ENCODE data around the gene TRAF7.
A peak's percentile ranks its signal among the peaks of the same experiment; 100 is the strongest.

TRAF7 gene

DNA sequence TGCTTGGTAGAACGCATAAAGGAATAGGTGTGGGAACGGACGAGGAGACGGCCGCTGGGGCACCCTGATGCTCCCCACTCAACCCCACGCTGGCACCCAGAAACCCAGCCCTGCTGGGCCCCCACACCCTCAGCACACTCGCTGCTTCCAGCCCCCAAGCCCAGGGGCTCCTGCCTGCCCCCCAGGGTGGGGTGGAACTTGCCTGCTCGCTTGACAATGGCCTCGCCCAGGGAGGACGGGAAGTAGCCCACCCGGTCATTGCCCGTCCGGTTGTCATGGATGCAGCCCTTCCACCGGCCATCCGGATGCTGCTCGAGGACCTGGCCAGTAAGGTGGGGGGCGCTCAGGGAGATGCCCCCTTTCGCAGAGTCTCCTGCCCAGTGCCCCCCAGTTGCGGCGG is 30.9 kb downstream of the TRAF7 start:
- H3K27me3 ChIP-seq (ENCODE audit: insufficient read depth, low read length) = no peaks in the 10 kb centered on the region
- no peak overlapping the region for H2AFZ ChIP-seq (ENCODE audit: low read length, unreplicated experiment)
- H3K79me2 ChIP-seq (ENCODE audit: control insufficient read depth, insufficient read depth, low read length, unreplicated experiment) = no peaks in the 10 kb centered on the region
- no peaks in the 10 kb centered on the region for H3K36me3 ChIP-seq (ENCODE audit: insufficient read depth, low read length)
- H3K4me1 ChIP-seq (ENCODE audit: control insufficient read depth, insufficient read depth, low read length, unreplicated experiment) = no peaks in the 10 kb centered on the region
- no peak overlapping the region for H3K4me3 ChIP-seq (ENCODE audit: low read depth, low read length)
- H3K27ac ChIP-seq (ENCODE audit: low read depth, low read length) = no peak overlapping the region

DNA sequence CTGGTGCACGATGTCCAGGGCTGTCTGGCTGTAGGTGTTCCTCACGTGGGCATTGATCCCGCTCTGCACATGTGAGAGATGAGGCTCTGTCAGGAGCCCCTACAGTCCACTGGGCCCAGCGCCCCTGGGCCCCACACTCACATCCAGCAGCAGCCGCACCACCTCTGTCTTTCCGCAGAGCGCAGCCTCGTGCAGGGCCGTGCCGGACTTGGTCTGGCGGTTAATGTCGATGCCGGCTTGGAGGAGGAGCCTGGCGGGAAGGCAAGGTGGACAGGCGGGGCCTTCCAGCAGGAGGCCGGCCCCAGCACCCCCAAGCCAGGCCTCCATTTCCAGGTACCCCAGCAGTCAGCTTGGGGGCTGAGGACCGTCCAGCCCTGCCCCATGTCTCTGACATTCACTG is 31.6 kb downstream of the TRAF7 start:
- no peak overlapping the region for H3K27ac ChIP-seq (ENCODE audit: low read depth, low read length)
- H3K4me3 ChIP-seq (ENCODE audit: low read depth, low read length) = no peak overlapping the region
- no peaks in the 10 kb centered on the region for H3K27me3 ChIP-seq (ENCODE audit: insufficient read depth, low read length)
- no peaks in the 10 kb centered on the region for H3K79me2 ChIP-seq (ENCODE audit: control insufficient read depth, insufficient read depth, low read length, unreplicated experiment)
- H3K36me3 ChIP-seq (ENCODE audit: insufficient read depth, low read length) = no peaks in the 10 kb centered on the region
- H2AFZ ChIP-seq (ENCODE audit: low read length, unreplicated experiment) = no peak overlapping the region
- H3K4me1 ChIP-seq (ENCODE audit: control insufficient read depth, insufficient read depth, low read length, unreplicated experiment) = no peaks in the 10 kb centered on the region

DNA sequence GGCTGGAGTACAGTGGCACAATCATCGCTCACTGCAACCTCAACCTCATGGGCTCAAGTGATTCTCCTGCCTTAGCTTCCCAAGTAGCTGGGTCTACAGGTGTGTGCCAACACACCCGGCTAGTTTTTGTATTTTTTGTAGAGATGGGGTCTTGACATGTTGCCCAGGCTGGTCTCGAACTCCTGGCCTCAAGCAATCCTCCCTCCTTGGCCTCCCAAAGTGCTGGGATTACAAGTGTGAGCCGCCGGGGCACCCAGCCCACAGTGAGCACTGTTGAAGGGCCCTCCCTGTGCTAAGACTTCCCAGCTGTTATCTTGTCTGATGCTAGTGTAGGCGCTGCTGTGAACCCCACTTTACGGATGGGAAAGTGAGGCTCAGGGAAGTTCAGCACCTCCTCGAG is 32.8 kb downstream of the TRAF7 start:
- no peaks in the 10 kb centered on the region for H3K4me1 ChIP-seq (ENCODE audit: control insufficient read depth, insufficient read depth, low read length, unreplicated experiment)
- no peaks in the 10 kb centered on the region for H3K79me2 ChIP-seq (ENCODE audit: control insufficient read depth, insufficient read depth, low read length, unreplicated experiment)
- H3K27ac ChIP-seq (ENCODE audit: low read depth, low read length) = no peak overlapping the region
- no peak overlapping the region for H3K4me3 ChIP-seq (ENCODE audit: low read depth, low read length)
- no peak overlapping the region for H2AFZ ChIP-seq (ENCODE audit: low read length, unreplicated experiment)
- no peaks in the 10 kb centered on the region for H3K27me3 ChIP-seq (ENCODE audit: insufficient read depth, low read length)
- H3K36me3 ChIP-seq (ENCODE audit: insufficient read depth, low read length) = no peaks in the 10 kb centered on the region

DNA sequence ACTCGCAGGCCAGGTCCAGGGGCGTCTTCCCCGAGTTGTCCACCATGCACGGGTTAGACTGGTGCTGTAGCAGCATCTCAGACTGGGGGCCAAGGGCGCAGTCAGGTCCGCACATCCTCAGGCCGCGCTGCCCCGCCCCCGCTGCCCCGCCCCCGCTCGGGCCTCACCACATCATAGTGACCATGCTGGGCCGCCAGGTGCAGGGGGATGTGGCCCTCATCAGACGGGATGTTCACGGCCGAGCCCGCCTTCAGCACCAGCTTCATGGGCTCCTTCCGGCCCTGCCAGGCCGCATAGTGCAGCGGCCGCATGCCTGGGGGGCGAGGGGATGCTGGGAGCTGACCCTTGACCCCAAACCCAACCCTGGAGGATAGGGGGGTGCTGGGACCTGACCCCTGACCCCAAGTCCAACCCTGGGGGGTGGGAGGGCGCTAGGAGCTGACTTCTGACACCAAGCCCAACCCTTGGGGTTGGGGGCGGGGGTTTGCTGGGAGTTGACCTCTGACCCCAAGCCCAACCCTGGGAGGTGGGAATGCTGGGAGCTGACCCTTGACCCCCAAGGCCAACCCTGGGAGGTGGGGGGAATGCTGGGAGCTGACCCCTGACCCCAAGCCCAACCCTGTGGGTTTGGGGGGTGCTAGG is 33.8 kb downstream of the TRAF7 start:
- no peak overlapping the region for H2AFZ ChIP-seq (ENCODE audit: low read length, unreplicated experiment)
- no peaks in the 10 kb centered on the region for H3K79me2 ChIP-seq (ENCODE audit: control insufficient read depth, insufficient read depth, low read length, unreplicated experiment)
- H3K4me1 ChIP-seq (ENCODE audit: control insufficient read depth, insufficient read depth, low read length, unreplicated experiment) = no peaks in the 10 kb centered on the region
- H3K4me3 ChIP-seq (ENCODE audit: low read depth, low read length) = no peak overlapping the region
- H3K27me3 ChIP-seq (ENCODE audit: insufficient read depth, low read length) = no peaks in the 10 kb centered on the region
- H3K36me3 ChIP-seq (ENCODE audit: insufficient read depth, low read length) = no peaks in the 10 kb centered on the region
- H3K27ac ChIP-seq (ENCODE audit: low read depth, low read length) = no peak overlapping the region

DNA sequence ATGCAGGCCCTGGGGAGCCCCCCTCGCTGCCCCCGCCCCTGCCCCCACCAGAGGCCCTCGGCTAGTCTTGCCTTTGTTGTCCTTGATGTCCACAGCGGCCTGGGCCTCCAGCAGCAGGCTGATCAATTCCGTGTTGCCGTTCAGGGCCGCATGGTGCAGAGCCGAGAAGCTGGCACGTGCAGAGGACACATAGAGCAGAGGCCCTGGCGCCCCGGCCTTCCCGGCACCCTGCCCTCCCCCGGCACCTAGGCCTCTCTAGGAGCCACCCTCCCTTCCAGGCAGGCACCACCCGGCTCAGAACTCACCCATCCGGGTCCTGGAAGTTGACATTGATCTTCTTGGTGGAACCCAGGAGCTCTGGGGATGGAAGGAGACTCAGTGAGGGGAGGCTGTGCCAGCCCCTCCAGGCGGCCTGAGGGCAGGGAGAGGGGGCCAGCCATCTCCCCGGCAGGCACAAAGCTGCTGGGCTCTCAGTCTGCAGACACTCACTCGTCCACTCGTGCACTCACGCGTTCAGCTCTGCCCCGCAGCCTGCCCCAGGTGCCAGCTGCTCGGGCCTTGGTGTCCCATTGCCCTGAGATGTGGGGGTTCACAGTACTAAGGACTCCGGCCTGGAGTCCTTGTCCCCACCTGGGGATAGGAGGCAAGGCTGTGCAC is 34.5 kb downstream of the TRAF7 start:
- Histone ChIP-seq H3K27me3 (ENCODE audit: insufficient read depth, low read length) (peaks cover 7% of the 10 kb centered on the region), H2AFZ (ENCODE audit: low read length, unreplicated experiment) (no peak overlapping the region), H3K4me3 (ENCODE audit: low read depth, low read length) (no peak overlapping the region), H3K36me3 (ENCODE audit: insufficient read depth, low read length) (no peaks in the 10 kb centered on the region), H3K4me1 (ENCODE audit: control insufficient read depth, insufficient read depth, low read length, unreplicated experiment) (no peaks in the 10 kb centered on the region), H3K79me2 (ENCODE audit: control insufficient read depth, insufficient read depth, low read length, unreplicated experiment) (no peaks in the 10 kb centered on the region), H3K27ac (ENCODE audit: low read depth, low read length) (no peak overlapping the region)

DNA sequence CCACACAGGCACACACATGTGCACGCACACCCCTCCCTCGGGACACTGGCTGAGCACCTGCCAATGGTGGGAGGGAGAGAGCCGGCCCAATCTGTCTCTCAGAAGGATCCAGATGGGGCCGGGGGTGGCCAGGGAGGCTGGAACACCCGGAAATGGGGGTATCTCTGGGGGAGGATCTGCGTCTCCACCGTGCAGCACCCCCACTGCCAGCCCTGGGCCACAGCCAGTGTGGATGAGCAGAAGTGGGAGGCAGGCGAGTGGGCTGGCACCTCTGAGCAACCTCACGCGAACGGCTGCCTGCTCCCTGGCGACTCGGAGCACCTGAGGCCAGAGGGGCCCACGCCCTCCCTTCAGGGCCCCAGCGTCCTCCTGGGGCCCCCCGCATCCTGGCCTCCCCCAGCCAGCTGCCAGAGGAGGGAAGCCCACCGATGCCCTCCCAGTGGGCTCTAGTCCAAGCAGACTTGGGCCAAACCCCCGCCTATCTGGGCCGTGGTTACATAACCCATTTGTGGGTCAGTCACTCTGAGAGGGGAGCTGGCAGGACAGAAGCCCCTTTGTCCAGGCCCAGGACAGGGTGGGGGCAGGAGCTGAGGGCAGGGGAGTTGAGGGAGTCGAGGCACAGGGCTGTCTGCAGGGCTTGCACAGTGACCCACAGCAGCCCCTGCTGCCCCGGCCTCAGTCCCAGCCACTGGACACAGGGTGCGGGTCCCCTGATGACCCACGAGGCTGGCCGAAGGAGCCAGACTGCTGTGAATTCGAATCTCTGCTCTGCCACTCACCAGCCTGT is 35.3 kb downstream of the TRAF7 start:
- no peak overlapping the region for H3K27ac ChIP-seq (ENCODE audit: low read depth, low read length)
- no peaks in the 10 kb centered on the region for H3K36me3 ChIP-seq (ENCODE audit: insufficient read depth, low read length)
- no peak overlapping the region for H2AFZ ChIP-seq (ENCODE audit: low read length, unreplicated experiment)
- H3K4me3 ChIP-seq (ENCODE audit: low read depth, low read length) = no peak overlapping the region
- no peaks in the 10 kb centered on the region for H3K4me1 ChIP-seq (ENCODE audit: control insufficient read depth, insufficient read depth, low read length, unreplicated experiment)
- no peaks in the 10 kb centered on the region for H3K79me2 ChIP-seq (ENCODE audit: control insufficient read depth, insufficient read depth, low read length, unreplicated experiment)
- H3K27me3 ChIP-seq (ENCODE audit: insufficient read depth, low read length) = peaks cover 14% of the 10 kb centered on the region

DNA sequence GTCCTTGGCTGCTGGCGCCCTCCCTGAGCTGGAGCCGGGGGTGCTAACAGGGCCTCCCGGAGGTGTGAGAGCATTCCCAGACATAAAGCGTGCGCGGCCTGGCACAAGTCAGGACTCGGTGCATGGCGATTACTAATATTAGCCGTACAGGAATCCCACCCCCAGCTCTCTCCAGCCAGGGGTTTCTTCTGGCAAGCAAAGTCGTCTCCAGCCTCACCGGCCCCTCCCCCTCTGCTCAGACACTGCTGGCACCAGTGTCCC is 35.8 kb downstream of the TRAF7 start:
- Histone ChIP-seq H3K4me1 (ENCODE audit: control insufficient read depth, insufficient read depth, low read length, unreplicated experiment) (no peaks in the 10 kb centered on the region), H3K27ac (ENCODE audit: low read depth, low read length) (no peak overlapping the region), H3K36me3 (ENCODE audit: insufficient read depth, low read length) (no peaks in the 10 kb centered on the region)

DNA sequence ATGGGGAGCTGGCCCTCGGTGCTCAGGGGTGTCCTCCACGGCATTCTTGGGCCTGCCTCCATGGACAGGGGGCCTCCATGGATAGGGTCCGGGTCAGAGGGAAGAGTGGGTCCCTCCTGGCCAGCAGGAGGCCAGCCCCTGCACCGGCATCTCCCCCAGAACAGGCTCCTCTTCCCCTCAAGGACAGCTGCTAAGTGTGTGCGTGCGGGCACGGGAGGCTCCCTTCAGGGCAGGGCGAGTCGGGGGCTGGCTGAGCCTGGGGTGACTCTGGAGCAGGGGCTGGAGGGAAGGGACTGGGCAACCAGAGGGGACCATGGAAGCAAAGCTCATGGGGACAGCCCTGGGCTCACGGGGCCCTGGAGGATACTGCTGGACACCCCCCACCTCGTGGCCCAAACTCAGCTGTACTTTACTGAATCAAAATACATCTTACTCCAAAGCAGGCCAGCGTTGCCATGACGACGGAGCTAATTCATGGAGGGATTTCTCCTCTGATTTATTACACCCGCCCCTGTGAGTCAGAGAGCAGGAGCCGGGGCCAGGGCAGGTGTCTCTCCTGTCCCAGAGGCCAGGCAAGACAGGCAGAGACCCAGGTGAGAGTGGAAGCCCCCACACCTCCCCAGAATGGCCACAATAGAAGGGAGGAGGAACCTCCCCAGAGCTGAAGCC is 38.7 kb downstream of the TRAF7 start:
- Histone ChIP-seq H3K27me3 (ENCODE audit: insufficient read depth, low read length) (peaks cover 44% of the 10 kb centered on the region), H3K27ac (ENCODE audit: low read depth, low read length) (no peak overlapping the region), H2AFZ (ENCODE audit: low read length, unreplicated experiment) (no peak overlapping the region)

More for the DNA sequence above, 35.8 kb downstream of the TRAF7 start:
- H2AFZ ChIP-seq (ENCODE audit: low read length, unreplicated experiment) = no peak overlapping the region
- H3K27me3 ChIP-seq (ENCODE audit: insufficient read depth, low read length) = peaks cover 18% of the 10 kb centered on the region
- no peaks in the 10 kb centered on the region for H3K79me2 ChIP-seq (ENCODE audit: control insufficient read depth, insufficient read depth, low read length, unreplicated experiment)
- no peak overlapping the region for H3K4me3 ChIP-seq (ENCODE audit: low read depth, low read length)

DNA sequence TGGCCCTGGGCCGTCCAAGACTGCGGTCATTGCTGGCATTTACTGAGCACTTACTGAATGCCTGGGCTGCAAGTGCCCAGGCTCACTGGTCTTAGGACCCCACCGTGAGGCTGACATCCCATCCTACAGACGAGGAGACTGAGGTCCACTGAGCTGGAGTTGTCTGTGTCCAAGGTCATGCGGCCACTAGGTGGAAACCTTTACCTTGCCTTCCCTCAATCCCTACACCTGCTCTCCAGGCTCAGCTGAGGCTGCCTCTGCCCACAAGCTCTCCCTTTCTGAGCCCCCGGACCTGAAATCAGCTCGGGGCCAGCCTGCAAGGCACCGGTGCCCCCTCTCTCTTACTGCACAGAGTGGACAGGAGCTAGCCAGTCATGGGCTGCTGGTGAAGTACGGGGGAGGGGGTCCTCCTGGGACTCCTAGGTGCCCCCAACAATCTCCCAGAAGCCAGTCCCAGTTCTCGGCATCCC is 39.3 kb downstream of the TRAF7 start:
- Histone ChIP-seq H3K4me1 (ENCODE audit: control insufficient read depth, insufficient read depth, low read length, unreplicated experiment) (no peaks in the 10 kb centered on the region), H3K36me3 (ENCODE audit: insufficient read depth, low read length) (no peaks in the 10 kb centered on the region), H2AFZ (ENCODE audit: low read length, unreplicated experiment) (no peak overlapping the region), H3K27ac (ENCODE audit: low read depth, low read length) (no peak overlapping the region), H3K4me3 (ENCODE audit: low read depth, low read length) (no peak overlapping the region), H3K79me2 (ENCODE audit: control insufficient read depth, insufficient read depth, low read length, unreplicated experiment) (no peaks in the 10 kb centered on the region), H3K27me3 (ENCODE audit: insufficient read depth, low read length) (peaks cover 49% of the 10 kb centered on the region)

More for the DNA sequence above, 38.7 kb downstream of the TRAF7 start:
- Histone ChIP-seq H3K4me1 (ENCODE audit: control insufficient read depth, insufficient read depth, low read length, unreplicated experiment) (no peaks in the 10 kb centered on the region), H3K36me3 (ENCODE audit: insufficient read depth, low read length) (no peaks in the 10 kb centered on the region), H3K79me2 (ENCODE audit: control insufficient read depth, insufficient read depth, low read length, unreplicated experiment) (no peaks in the 10 kb centered on the region), H3K4me3 (ENCODE audit: low read depth, low read length) (no peak overlapping the region)

DNA sequence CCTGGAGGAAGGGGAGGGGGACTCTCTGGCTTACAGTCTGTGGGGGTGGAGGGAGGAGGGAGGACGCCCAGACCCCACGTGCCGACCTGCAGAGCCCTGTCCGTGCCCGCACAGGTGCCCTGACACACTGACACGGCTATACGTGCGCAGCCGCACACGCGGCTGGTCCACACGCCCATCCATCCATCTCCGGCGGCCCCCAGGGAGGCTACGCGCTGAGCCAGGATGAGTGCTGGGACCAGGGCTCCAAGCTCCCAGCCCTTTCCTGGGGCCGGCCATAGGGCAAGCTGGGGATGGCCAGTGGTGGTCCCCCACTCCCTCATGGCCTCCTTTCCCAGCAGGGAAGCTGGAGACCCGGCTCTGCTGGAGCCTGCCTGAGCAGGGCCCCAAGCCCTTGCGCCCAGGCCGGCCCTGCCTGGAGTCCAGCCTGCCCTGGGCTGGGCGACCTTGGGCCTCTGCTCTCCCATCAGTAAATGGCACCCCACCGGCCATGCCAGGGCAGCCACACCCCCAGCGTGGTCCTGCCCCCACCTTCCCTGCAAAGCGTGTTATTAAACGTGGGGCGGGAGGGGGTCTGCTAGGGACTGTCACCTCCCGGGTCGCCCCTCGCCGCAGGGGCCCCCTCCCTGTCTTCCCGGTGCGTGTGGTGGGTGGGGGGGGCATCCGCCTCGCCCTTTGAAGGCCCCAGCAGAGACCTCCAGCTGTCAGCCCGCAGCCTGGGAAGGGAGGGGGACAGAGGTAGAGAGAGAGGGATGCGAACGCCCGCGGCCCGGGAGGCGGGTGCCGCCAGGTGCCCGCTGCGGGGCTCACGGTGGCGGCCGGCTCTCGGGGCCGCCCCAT is 40.0 kb downstream of the TRAF7 start:
- Histone ChIP-seq H3K79me2 (ENCODE audit: control insufficient read depth, insufficient read depth, low read length, unreplicated experiment) (no peaks in the 10 kb centered on the region), H3K4me1 (ENCODE audit: control insufficient read depth, insufficient read depth, low read length, unreplicated experiment) (no peaks in the 10 kb centered on the region), H3K4me3 (ENCODE audit: low read depth, low read length) (peak overlapping the region; percentile 56; the same call in 1 of the 2 replicates), H2AFZ (ENCODE audit: low read length, unreplicated experiment) (no peak overlapping the region), H3K27ac (ENCODE audit: low read depth, low read length) (no peak overlapping the region), H3K36me3 (ENCODE audit: insufficient read depth, low read length) (no peaks in the 10 kb centered on the region), H3K27me3 (ENCODE audit: insufficient read depth, low read length) (peaks cover 49% of the 10 kb centered on the region)

Measured in ACC112 (cell line).